A673 (cell line): ENCODE measurements around the gene RAPGEF3. TPM values are rescaled to one million over a fixed set of nuclear protein-coding genes. Genes with fewer than 3 reads are reported as not detected.

Experiments used
- BruUV-seq: library from RNA; stranded (reverse); fragments of 400-500 nt; replicated peaks from 2 replicates; lab custom pipeline; 2021; lab: Mats Ljungman, UMichigan
- CTCF ChIA-PET: fragments of 300-600 bp; sonication (Branson Sonifier 250); formaldehyde crosslinking; loops from one replicate; lab custom pipeline; 2022; ENCODE audit warnings: antibody characterized with exemption; lab: Charles Lee
- POLR2A ChIA-PET: fragments of 300-600 bp; sonication (Branson Sonifier 250); formaldehyde crosslinking; loops from one replicate; lab custom pipeline; 2022; ENCODE audit warnings: antibody characterized with exemption; ENCODE audit not compliant: low non-redundant PET; lab: Charles Lee
- DNase-seq: peaks from one replicate; pipeline ENCODE4 v3.0.0-alpha.2; 2015; ENCODE audit warnings: low spot score
- H3K27ac ChIP-seq: fragments of 200-600 bp; sonication (generic); 2 replicates; pipeline ENCODE4 v1.5.1; 2016; ENCODE audit warnings: mixed run types, low read depth, mild to moderate bottlenecking, mixed read lengths, antibody characterized with exemption, low read length; ENCODE audit not compliant: poor library complexity, severe bottlenecking
- H3K27me3 ChIP-seq: fragments of 200-600 bp; sonication (generic); replicated peaks from 2 replicates; pipeline ENCODE4 v1.6.1; 2017; ENCODE audit warnings: mixed run types, low read depth, mild to moderate bottlenecking, mixed read lengths, antibody characterized with exemption, low read length; ENCODE audit not compliant: insufficient read depth, poor library complexity
- H3K36me3 ChIP-seq: fragments of 200-600 bp; sonication (generic); 2 replicates; pipeline ENCODE4 v1.6.1; 2016; ENCODE audit warnings: mixed run types, mild to moderate bottlenecking, mixed read lengths, antibody characterized with exemption, low read length; ENCODE audit not compliant: insufficient read depth, poor library complexity, severe bottlenecking
- H3K4me1 ChIP-seq: fragments of 200-600 bp; sonication (generic); 2 replicates; pipeline ENCODE4 v1.6.1; 2017; ENCODE audit warnings: mixed run types, mild to moderate bottlenecking, mixed read lengths, antibody characterized with exemption, low read length; ENCODE audit not compliant: insufficient read depth, poor library complexity, severe bottlenecking
- H3K4me3 ChIP-seq: fragments of 200-600 bp; sonication (generic); 2 replicates; pipeline ENCODE4 v1.5.1; 2016; ENCODE audit warnings: low read depth, mixed run types, mild to moderate bottlenecking, mixed read lengths, low read length; ENCODE audit not compliant: poor library complexity, severe bottlenecking
- H3K9me3 ChIP-seq: fragments of 200-600 bp; sonication (generic); 2 replicates; pipeline ENCODE4 v1.6.1; 2016; ENCODE audit warnings: mixed run types, low read depth, mild to moderate bottlenecking, mixed read lengths, antibody characterized with exemption, low read length; ENCODE audit not compliant: poor library complexity, severe bottlenecking
- EZH2 ChIP-seq: fragments of 200-600 bp; sonication (generic); IDR thresholded peaks from 2 replicates; pipeline ENCODE4 v1.6.1; 2017; ENCODE audit warnings: borderline replicate concordance, low read depth, mild to moderate bottlenecking, mixed read lengths, antibody characterized with exemption, low read length; ENCODE audit not compliant: poor library complexity, severe bottlenecking
- intact Hi-C: fragments of 100-400 bp; cut with micrococcal nuclease; formaldehyde crosslinking; loops from one replicate; pipeline ENCODE4 v1.10.0; 2022; ENCODE audit not compliant: unreplicated experiment
- total RNA-seq: library from RNA; stranded (reverse); gene quantifications from 2 replicates; pipeline ENCODE4 v1.2.3, GENCODE V29; 2021
- TF ChIP-seq, protein P1 (sequence below): fragments of 300-800, 200-600 bp; sonication (generic); conservative IDR thresholded peaks from 2 replicates; pipeline ENCODE4 v1.5.1; 2017; ENCODE audit warnings: low read depth, mild to moderate bottlenecking, antibody characterized with exemption, low read length, moderate library complexity, mixed read lengths

RAPGEF3 gene
- total RNA-seq, 1 experiment from 2014 or later: 4.3 TPM

DNA sequence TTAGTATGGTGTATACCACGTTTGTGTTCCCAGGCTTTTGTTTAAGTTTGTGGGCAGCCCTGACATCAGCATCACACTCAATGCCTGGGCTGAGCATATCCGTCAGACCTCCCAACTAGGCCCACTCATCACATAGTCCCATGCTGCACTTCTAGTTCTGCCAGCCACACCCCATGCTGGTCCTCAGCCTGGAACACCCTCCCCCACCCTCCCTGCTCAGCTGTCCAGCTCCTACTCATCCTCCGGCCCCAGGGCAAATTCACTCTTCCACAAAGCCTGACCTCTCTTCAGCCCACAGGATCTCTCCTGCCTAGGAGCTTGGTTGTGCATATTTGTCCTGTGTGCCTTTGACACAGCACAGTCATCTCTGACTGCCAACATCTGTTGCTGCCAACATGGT is 29.4 kb downstream of the RAPGEF3 start:
- Histone ChIP-seq H3K27me3 (no peaks in the 10 kb centered on the region), H3K4me3 (no peak overlapping the region), H3K36me3 (no peaks in the 10 kb centered on the region), H3K4me1 (peaks cover 15% of the 10 kb centered on the region), H3K27ac (no peak overlapping the region), H3K9me3 (no peaks in the 10 kb centered on the region)
- ChIA-PET CTCF (no interaction called here), POLR2A (no interaction called here)
- TF ChIP-seq EZH2: no peak
- TF ChIP-seq, protein P1, sequence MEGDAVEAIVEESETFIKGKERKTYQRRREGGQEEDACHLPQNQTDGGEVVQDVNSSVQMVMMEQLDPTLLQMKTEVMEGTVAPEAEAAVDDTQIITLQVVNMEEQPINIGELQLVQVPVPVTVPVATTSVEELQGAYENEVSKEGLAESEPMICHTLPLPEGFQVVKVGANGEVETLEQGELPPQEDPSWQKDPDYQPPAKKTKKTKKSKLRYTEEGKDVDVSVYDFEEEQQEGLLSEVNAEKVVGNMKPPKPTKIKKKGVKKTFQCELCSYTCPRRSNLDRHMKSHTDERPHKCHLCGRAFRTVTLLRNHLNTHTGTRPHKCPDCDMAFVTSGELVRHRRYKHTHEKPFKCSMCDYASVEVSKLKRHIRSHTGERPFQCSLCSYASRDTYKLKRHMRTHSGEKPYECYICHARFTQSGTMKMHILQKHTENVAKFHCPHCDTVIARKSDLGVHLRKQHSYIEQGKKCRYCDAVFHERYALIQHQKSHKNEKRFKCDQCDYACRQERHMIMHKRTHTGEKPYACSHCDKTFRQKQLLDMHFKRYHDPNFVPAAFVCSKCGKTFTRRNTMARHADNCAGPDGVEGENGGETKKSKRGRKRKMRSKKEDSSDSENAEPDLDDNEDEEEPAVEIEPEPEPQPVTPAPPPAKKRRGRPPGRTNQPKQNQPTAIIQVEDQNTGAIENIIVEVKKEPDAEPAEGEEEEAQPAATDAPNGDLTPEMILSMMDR: no peak
- no TSS peak for BruUV-seq
- intact Hi-C loops: no loop called here
- DNase-seq: no peak

DNA sequence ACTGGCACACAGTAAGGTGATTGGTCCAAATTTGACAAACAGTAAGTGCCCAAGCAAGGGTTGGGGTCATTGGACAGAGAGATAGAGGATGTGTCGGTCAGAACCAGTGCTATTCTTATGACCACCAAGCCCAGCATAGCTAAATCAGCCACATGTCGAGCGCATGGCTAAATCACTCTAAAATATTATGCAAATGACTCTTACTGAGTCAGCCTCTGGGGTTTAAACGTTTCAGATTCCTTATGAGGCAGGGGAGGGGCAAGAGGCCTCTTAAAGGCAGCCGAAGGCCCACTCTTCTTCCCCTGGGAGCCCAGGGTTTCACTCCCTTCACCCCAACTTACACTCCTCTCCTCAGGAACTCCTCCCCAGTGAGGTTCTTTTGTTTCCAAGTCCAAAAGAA is 32.8 kb downstream of the RAPGEF3 start:
- no peaks in the 10 kb centered on the region for H3K36me3 ChIP-seq
- intact Hi-C loops: no loop called here
- peak; percentile 77 for DNase-seq
- no peak overlapping the region for H3K27ac ChIP-seq
- no TSS peak for BruUV-seq
- H3K27me3 ChIP-seq: no peaks in the 10 kb centered on the region
- no peak overlapping the region for H3K4me3 ChIP-seq
- no peak for TF ChIP-seq EZH2
- TF ChIP-seq, protein P1: no peak
- H3K4me1 ChIP-seq: peaks cover 15% of the 10 kb centered on the region
- H3K9me3 ChIP-seq: no peaks in the 10 kb centered on the region
- CTCF ChIA-PET: interaction anchor here (0.6 kb wide), 1 partner anchor 55 kb away, joined by 4 read pairs; no protein-coding TSS in a partner anchor
- POLR2A ChIA-PET: no interaction called here

DNA sequence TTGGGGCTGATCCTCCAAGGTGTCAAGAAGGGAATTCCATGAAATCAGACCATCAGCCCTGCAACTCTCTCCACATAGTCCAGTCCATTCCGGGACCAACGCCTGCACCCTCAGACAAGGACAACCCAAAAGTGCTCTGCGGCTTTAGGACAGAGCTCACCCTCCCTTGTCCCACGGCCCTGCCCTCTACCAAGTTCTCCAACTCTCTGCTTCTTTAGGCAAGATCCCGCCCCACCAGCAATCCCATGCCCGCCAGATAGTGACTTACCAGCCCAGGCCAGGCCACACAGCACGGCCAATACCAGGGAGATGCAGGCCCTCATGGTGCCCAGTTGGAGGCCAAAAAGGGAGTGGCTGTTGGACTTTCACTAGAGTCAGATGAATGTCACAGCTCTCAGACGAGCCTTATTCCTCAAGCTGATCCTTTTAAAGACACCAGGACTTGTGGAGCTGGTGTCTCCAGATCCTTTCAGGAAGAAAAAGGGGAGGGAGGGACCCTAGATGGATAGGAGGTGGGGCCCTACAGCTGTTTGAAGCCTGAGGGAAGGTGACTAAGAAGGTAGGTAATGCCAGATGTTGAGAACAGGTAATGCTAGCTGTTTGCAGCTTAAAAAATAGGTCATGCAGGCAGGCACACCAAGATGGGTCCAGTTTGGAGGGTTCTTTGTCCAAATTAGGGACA is 33.4 kb downstream of the RAPGEF3 start, which contains the start of gene ENDOU:
ENDOU (minus strand) TSS at position 400 of the 682 bp plus-strand sequence; CDS start at position 323, 77 bp downstream.
- POLR2A ChIA-PET: no interaction called here
- H3K27me3 ChIP-seq: no peaks in the 10 kb centered on the region

More for the DNA sequence above, 33.4 kb downstream of the RAPGEF3 start, which contains the start of gene ENDOU:
- H3K4me1 ChIP-seq: peaks cover 15% of the 10 kb centered on the region
- CTCF ChIA-PET: no interaction called here
- H3K9me3 ChIP-seq: no peaks in the 10 kb centered on the region
- intact Hi-C loops: no loop called here
- TF ChIP-seq, protein P1: no peak
- no peak for TF ChIP-seq EZH2
- no peak within 1 kb of the TSS for H3K27ac ChIP-seq
- BruUV-seq: no TSS peak
- no peaks in the 10 kb centered on the region for H3K36me3 ChIP-seq
- no peak for DNase-seq
- no peak within 1 kb of the TSS for H3K4me3 ChIP-seq
